Tibial nerve (tissue), 4 donors: Measurements from ENCODE around the gene DLG1. TPM values are rescaled to one million over a fixed set of nuclear protein-coding genes. Genes with fewer than 3 reads are reported as not detected.

Experiments used
- DNase-seq, 2 donors: peaks; one replicate each; pipeline ENCODE4 v3.0.0-alpha.2; 2019; ENCODE audit warnings: low spot score in 2 of 2
- H3K27ac ChIP-seq, 4 donors: fragments of 200-600 bp; sonication (generic) in 3 of 4; one replicate each; pipeline ENCODE4 v1.5.1; 2017 to 2019; ENCODE audit warnings: mild to moderate bottlenecking in 1 of 4
- H3K27me3 ChIP-seq, 2 donors: fragments of 200-600 bp; sonication (generic) in 1 of 2; one replicate each; pipeline versions ENCODE4 v1.5.1 to v1.6.0; 2017 to 2019
- H3K36me3 ChIP-seq, 3 donors: fragments of 200-600 bp; sonication (generic); one replicate each; pipeline ENCODE4 v1.5.1; 2018 to 2019
- H3K4me1 ChIP-seq, 4 donors: fragments of 200-600 bp; sonication (generic) in 3 of 4; one replicate each; pipeline ENCODE4 v1.5.1; 2017 to 2019
- H3K4me3 ChIP-seq, 4 donors: fragments of 200-600 bp; sonication (generic) in 3 of 4; one replicate each; pipeline ENCODE4 v1.5.1; 2017 to 2019; ENCODE audit warnings: mild to moderate bottlenecking in 1 of 4, moderate library complexity in 1 of 4
- H3K9me3 ChIP-seq, 4 donors: fragments of 200-600 bp; sonication (generic) in 3 of 4; one replicate each; pipeline ENCODE4 v1.5.1; 2017 to 2019
- EP300 ChIP-seq, 2 donors: sonication (generic); formaldehyde crosslinking; IDR thresholded peaks; one replicate each; pipeline ENCODE4 v1.6.1; 2017; ENCODE audit warnings: antibody characterized with exemption in 2 of 2, mild to moderate bottlenecking in 1 of 2
- POLR2A ChIP-seq, 2 donors: fragments of 450-650 bp; IDR thresholded peaks; one replicate each; pipeline ENCODE4 v1.6.1; 2017; ENCODE audit warnings: antibody characterized with exemption in 2 of 2, mild to moderate bottlenecking in 2 of 2, moderate library complexity in 2 of 2
- WGBS, 2 donors: methylation state at CpG; one replicate each; pipeline ENCODE4 v1.1.5; 2018; 5-methylcytosine and 5-hydroxymethylcytosine counted together
- total RNA-seq, 4 donors: library from RNA; depleted of rRNA; stranded (reverse); fragments of >200 nt; gene quantifications; one replicate each; pipeline ENCODE4 v1.1.0, GENCODE V29; 2016
- TF ChIP-seq, protein P1 (sequence below), 5 experiments: fragments of 200-600 bp in 3 of 5; fragments of 450-650 bp in 2 of 5; sonication (generic) in 3 of 5; IDR thresholded peaks; one replicate each; pipeline ENCODE4 v1.5.1; 2016 to 2019; ENCODE audit warnings: antibody characterized with exemption in 5 of 5, mild to moderate bottlenecking in 3 of 5, moderate library complexity in 2 of 5

The DLG1 gene
- total RNA-seq, 4 donors from 2014 or later = 49.2 to 94.0 (median 71.1) TPM

DNA sequence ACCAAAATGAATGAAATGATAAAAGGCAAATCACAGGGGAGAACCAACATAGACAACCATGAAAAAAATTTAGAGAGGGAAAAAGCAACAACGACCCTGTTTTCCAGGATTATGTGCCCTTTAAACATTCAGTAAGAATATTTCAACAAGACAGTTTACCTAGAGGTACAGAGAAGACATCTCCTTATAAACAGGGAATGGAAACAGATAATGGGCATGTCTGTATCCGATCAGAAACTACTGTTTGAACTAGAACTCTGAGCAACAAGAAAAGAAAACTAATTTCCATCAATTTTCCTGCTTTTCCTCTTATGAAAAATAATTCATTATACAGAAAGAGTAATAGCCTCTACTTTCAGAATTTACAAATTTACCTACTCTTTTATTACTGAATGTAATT lies 39.3 kb downstream of the DLG1 start:
- Histone ChIP-seq H3K4me1 (peaks cover 0 to 45% (median 0%) of the 10 kb centered on the region in 4 donors), H3K36me3 (peaks cover 0 to 11% (median 0%) of the 10 kb centered on the region in 3 donors), H3K9me3 (no peaks in the 10 kb centered on the region), H3K27ac (no peak overlapping the region), H3K27me3 (no peaks in the 10 kb centered on the region), H3K4me3 (no peak overlapping the region)
- 63 to 66% methylated on average over 2 of the region's 2 CpGs for WGBS, 2 donors
- no peak for DNase-seq
- TF ChIP-seq POLR2A (IDR thresholded peaks at IDR 0.05) (no peak), EP300 (IDR thresholded peaks at IDR 0.05) (no peak)
- TF ChIP-seq, protein P1, sequence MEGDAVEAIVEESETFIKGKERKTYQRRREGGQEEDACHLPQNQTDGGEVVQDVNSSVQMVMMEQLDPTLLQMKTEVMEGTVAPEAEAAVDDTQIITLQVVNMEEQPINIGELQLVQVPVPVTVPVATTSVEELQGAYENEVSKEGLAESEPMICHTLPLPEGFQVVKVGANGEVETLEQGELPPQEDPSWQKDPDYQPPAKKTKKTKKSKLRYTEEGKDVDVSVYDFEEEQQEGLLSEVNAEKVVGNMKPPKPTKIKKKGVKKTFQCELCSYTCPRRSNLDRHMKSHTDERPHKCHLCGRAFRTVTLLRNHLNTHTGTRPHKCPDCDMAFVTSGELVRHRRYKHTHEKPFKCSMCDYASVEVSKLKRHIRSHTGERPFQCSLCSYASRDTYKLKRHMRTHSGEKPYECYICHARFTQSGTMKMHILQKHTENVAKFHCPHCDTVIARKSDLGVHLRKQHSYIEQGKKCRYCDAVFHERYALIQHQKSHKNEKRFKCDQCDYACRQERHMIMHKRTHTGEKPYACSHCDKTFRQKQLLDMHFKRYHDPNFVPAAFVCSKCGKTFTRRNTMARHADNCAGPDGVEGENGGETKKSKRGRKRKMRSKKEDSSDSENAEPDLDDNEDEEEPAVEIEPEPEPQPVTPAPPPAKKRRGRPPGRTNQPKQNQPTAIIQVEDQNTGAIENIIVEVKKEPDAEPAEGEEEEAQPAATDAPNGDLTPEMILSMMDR (IDR thresholded peaks at IDR 0.05) = no peak

DNA sequence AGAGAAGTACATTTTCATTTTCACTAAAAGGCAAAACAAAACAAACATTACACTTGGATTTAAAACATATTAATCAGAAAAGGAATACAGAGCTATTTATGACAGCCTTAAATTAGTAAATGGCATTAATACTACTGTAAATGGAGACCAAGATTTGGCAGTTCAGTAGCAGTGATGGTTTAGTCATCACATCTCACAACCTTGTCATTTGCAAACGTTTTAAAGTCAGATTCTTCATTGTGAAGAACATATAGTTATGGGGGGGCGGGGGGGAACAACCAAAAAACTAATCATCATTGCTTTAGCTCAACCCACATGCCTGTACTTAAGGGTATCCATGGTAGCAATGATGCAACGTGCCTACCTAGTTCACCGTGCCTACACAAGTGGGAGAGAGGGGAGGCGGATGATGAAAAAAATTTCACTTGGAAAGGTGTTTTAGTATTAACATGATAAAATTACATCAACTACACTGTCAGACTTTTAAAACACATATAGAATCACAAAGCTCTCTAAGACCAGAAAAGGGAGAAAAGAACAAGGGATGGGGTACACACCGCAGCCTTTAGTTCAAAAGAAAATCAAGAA lies 40.1 kb downstream of the DLG1 start:
- Histone ChIP-seq H3K36me3 (peaks cover 0 to 7% (median 0%) of the 10 kb centered on the region in 3 donors), H3K4me1 (peaks cover 0 to 49% (median 0%) of the 10 kb centered on the region in 4 donors), H3K4me3 (no peak overlapping the region), H3K9me3 (no peaks in the 10 kb centered on the region), H3K27me3 (no peaks in the 10 kb centered on the region), H3K27ac (no peak overlapping the region)
- no peak for DNase-seq
- TF ChIP-seq, protein P1 (IDR thresholded peaks at IDR 0.05) = no peak
- TF ChIP-seq POLR2A (IDR thresholded peaks at IDR 0.05) (no peak), EP300 (IDR thresholded peaks at IDR 0.05) (no peak)
- WGBS, 2 donors = 61 to 68% methylated on average over 6 of the region's 6 CpGs

DNA sequence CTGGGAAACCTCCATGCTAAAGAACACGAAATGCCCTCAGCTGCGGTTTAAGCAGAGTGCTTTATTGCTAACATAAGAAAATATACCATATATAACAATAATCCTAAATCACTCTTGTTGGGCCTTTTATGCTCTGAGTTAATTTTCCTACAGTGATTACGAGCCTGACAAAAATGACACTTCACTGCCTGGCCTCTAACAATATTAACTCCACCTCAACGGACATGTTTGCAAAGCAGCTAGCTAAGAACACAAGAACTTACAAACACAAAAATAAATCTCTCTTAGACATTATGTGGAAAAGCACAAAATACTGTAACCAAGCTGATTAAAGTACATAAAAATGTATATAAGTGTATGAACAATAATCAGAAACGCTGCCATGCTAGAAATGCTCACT lies 40.7 kb downstream of the DLG1 start:
- TF ChIP-seq EP300 (IDR thresholded peaks at IDR 0.05) (no peak), POLR2A (IDR thresholded peaks at IDR 0.05) (no peak)
- TF ChIP-seq, protein P1 (IDR thresholded peaks at IDR 0.05) = no peak
- Histone ChIP-seq H3K9me3 (no peaks in the 10 kb centered on the region), H3K36me3 (peaks cover 0 to 1% (median 0%) of the 10 kb centered on the region in 3 donors), H3K4me1 (peaks cover 0 to 49% (median 0%) of the 10 kb centered on the region in 4 donors), H3K27me3 (no peaks in the 10 kb centered on the region), H3K27ac (no peak overlapping the region), H3K4me3 (no peak overlapping the region)
- DNase-seq = no peak
- 80% methylated on average over 5 of the region's 5 CpGs for WGBS, 2 donors

DNA sequence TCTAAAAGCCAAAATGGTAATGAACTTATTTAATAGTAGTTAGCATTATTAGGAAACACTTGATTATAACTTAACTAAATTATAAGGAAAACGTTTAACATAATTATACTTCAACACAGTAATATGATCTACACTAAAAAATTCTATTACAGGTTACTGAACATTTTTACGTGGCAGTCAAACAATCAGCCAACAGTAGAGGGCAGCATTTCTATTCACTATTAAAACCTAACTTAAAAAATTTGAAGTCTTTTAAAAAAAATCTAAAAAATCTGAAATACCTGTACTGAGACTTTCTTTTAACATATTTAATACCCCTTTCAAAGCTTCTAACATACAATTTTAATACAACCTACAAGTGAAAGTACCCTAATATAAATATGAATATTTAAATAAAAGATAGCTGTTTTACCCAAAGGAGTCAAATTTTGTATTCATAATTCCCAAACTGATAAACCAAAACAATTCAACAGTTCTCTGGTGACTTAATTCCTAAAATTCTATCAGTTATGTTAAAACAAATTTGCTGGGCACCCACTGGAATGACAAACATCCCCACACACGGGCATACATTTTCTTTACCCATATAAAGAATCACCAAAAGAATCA lies 41.5 kb downstream of the DLG1 start:
- H3K27me3 ChIP-seq = no peaks in the 10 kb centered on the region
- TF ChIP-seq EP300 (IDR thresholded peaks at IDR 0.05) = no peak
- TF ChIP-seq, protein P1 (IDR thresholded peaks at IDR 0.05) = peak; percentile 55 to 70 (median 67)

DNA sequence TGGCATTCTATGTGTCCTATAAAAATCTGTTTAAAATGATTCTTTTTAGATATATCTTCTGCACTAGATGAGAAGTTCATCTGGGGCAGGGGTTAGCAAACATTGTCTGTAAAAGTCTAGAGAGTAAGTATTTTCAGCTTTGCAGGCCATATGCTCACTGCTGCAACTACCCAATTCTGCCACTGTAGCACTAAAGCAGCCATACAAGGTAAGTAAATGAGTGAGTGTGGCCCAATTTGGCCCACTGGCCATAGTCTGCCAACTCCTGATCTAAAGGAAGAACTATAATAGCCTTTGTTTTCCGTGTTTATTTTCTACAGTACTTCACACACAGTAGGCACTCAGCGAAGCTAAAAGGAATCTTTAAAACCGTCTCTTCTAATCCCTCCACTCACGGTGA lies 42.3 kb downstream of the DLG1 start:
- Histone ChIP-seq H3K4me3 (no peak overlapping the region), H3K36me3 (peaks cover 0 to 6% (median 0%) of the 10 kb centered on the region in 3 donors), H3K9me3 (no peaks in the 10 kb centered on the region), H3K27me3 (no peaks in the 10 kb centered on the region), H3K4me1 (peaks cover 0 to 44% (median 0%) of the 10 kb centered on the region in 4 donors), H3K27ac (no peak overlapping the region)
- DNase-seq = no peak
- TF ChIP-seq EP300 (IDR thresholded peaks at IDR 0.05) (no peak), POLR2A (IDR thresholded peaks at IDR 0.05) (no peak)
- TF ChIP-seq, protein P1 (IDR thresholded peaks at IDR 0.05) = no peak
- 66 to 69% methylated on average over 4 of the region's 4 CpGs for WGBS, 2 donors

More for the DNA sequence above, 41.5 kb downstream of the DLG1 start:
- Histone ChIP-seq H3K36me3 (peaks cover 0 to 6% (median 0%) of the 10 kb centered on the region in 3 donors), H3K9me3 (no peaks in the 10 kb centered on the region), H3K27ac (no peak overlapping the region), H3K4me3 (no peak overlapping the region), H3K4me1 (peaks cover 0 to 46% (median 0%) of the 10 kb centered on the region in 4 donors)
- peak in 1 of 2 donors; percentile 76 for DNase-seq
- WGBS, 2 donors = 5 to 12% methylated on average over 3 of the region's 3 CpGs
